ENCODE data around the gene NR2F6. TPM values are rescaled to one million over a fixed set of nuclear protein-coding genes. Genes with fewer than 3 reads are reported as not detected.
A peak's percentile ranks its signal among the peaks of the same experiment; 100 is the strongest.

Gene NR2F6
- total RNA-seq = 38.7 TPM
- long read RNA-seq, transcript NR2F6-201 (4 exons, 2,404 nt) = major isoform, 172 of 196 reads
- long read RNA-seq, partial matches to known transcripts = 24 of 196 reads
- long read RNA-seq, other reads (novel, unspliced or antisense) = 0 of 196 reads

DNA sequence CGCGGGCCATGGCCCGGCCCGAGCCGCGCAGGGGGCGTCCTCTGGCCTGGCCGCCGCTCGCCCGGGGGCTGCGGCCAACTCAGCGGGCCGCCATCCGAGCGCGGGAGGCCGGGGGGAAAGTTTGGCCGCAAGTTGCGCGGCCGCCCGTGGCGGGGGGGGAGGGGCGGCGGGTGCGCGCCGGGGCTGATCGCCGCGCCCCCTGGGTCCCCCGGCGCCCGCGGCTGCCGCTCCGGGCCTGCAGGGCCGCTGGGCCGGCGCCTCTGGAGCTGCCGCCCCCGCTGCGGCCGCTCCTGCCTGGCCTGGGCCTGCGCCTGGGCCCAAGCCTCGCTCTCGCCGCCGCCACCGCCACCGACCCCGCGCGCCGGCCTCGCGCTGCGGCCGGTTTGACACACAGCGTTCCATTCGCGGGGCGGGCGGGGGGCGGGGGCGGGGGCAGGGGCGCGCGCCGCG, at the start of gene NR2F6:
TSS of gene NR2F6 (minus strand) at position 385 of the 450 bp plus-strand sequence. CDS start 699 bp downstream, outside the sequence.
- H3K9me3 ChIP-seq = no peaks in the 10 kb centered on the region

DNA sequence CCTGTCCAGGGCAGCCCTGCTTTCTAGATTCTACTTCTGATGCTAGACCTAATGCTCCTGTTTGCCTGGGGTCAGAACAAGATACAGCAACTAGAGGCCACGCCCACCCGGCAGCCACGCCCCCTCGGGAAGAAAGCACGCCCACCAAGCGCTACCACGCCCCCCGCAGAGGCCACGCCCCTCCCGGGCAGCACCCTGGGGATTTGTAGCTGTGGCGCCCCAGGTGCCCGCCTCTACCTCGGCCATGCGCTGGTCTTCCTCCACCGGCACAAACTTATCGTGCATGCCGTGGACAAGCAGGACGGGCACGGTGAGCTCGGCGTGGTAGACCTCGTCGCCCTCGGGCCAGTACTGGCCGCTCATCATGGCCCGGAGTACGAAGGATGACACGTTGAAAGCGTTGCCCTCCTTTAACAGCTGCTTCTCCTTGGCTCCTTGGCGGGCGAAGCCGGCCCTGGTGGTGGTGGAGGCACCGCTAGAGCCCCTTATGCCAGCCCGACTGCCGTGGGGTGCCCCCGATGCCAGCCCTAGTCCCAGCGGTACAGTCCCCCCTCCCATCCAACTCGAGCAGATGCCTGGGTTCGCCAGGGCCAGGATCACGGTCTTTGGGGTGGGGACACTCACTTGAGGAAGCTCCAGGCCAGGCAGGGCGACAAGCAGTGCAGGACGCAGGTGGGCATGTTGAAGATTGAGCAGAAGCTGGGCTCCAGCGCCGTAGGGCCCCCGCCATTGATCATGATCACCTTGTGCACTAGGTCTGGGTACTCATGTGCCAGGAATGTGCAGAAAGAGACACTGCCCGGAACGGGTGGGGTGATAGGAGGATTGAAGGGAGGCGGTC, 48.6 kb upstream of the NR2F6 start:
- intact Hi-C loops (cut with DNase I) = no loop called here
- DNase-seq = peak; percentile 62

More for the DNA sequence above, at the start of gene NR2F6:
- ATAC-seq (no peak), DNase-seq (no peak)
- peaks cover 45% of the 10 kb centered on the region for H3K4me1 ChIP-seq
- intact Hi-C loops (cut with DNase I) = no loop called here
- H3K27me3 ChIP-seq (ENCODE audit: low read depth) = no peaks in the 10 kb centered on the region
- H3K27ac ChIP-seq = peak within 1 kb of the TSS; percentile 79
- H3K4me3 ChIP-seq = peak within 1 kb of the TSS; percentile 89
- TF ChIP-seq, protein P1, sequence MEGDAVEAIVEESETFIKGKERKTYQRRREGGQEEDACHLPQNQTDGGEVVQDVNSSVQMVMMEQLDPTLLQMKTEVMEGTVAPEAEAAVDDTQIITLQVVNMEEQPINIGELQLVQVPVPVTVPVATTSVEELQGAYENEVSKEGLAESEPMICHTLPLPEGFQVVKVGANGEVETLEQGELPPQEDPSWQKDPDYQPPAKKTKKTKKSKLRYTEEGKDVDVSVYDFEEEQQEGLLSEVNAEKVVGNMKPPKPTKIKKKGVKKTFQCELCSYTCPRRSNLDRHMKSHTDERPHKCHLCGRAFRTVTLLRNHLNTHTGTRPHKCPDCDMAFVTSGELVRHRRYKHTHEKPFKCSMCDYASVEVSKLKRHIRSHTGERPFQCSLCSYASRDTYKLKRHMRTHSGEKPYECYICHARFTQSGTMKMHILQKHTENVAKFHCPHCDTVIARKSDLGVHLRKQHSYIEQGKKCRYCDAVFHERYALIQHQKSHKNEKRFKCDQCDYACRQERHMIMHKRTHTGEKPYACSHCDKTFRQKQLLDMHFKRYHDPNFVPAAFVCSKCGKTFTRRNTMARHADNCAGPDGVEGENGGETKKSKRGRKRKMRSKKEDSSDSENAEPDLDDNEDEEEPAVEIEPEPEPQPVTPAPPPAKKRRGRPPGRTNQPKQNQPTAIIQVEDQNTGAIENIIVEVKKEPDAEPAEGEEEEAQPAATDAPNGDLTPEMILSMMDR (IDR thresholded peaks at IDR 0.05) = no peak
- H3K36me3 ChIP-seq = no peaks in the 10 kb centered on the region

DNA sequence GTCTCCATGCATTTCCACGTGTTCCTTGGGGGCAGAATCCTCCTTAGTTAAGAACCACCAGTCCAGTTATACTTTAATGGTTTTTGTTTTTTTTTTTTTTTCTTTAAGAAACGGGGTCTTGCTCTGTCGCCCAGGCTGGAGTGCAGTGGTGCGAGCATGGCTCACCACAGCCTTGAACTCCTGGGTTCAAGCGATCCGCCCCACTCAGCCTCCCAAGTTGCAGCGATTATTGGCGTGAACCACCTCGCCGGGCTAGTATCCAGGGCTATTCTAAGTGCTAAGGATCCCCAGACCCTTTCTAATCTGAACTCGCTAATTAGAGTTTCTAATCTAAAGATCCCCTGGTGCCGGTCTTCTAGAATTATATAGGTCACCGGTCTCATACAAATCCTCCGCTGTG, 47.9 kb upstream of the NR2F6 start:
- DNase-seq (no peak), ATAC-seq (no peak)
- intact Hi-C loops (cut with DNase I) = no loop called here
- H3K27ac ChIP-seq = no peak overlapping the region
- no peaks in the 10 kb centered on the region for H3K9me3 ChIP-seq
- H3K4me1 ChIP-seq = peaks cover 12% of the 10 kb centered on the region
- TF ChIP-seq, protein P1 (IDR thresholded peaks at IDR 0.05) = no peak
- no peak overlapping the region for H3K4me3 ChIP-seq
- H3K36me3 ChIP-seq = peaks cover 8% of the 10 kb centered on the region
- H3K27me3 ChIP-seq (ENCODE audit: low read depth) = no peaks in the 10 kb centered on the region

More for the DNA sequence above, 48.6 kb upstream of the NR2F6 start:
- no peak overlapping the region for H3K27ac ChIP-seq
- TF ChIP-seq, protein P1 (IDR thresholded peaks at IDR 0.05) = no peak
- H3K36me3 ChIP-seq = peaks cover 8% of the 10 kb centered on the region
- H3K9me3 ChIP-seq = no peaks in the 10 kb centered on the region
- H3K4me1 ChIP-seq = peaks cover 12% of the 10 kb centered on the region
- no peaks in the 10 kb centered on the region for H3K27me3 ChIP-seq (ENCODE audit: low read depth)
- no peak overlapping the region for H3K4me3 ChIP-seq
- peak; percentile 34 to 42 for ATAC-seq

DNA sequence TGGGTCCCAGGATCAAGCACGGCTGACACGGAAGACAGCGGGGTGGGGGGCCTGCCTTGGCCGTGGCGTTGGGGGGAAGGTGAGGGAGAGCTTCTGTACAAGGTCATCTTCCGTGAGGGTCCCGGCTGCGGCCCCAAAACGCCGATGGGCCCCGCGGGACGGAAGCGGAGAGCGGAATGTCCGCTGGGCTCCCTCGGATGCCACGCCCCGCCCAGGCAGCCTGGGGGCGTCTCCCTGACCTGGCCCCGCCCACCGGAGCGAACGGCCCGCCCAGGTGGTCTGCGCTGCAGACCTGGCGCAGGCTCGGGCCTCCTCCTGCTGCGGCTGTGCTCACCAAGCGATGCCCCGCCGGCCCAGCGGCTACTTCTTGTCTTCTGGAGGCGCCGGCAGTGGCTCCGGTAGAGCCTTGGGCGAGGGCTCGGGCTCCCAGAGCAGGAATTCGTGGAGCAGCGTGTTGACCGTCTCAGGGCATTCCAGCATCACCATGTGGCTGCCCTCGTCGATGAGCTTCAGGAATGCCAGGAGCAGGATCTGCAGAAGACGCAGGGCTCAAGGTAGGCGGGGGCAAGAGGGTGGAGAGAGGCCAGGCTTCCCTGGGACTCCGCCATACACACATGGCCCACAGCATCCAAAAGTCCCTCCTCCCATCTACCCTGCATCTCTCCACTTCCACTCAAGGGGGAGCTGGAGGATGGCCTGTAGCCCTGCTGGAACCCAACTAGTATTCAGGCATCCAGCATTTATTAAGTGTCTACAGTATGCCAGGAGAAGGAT, 46.8 kb upstream of the NR2F6 start:
- intact Hi-C loops (cut with DNase I) = no loop called here
- TF ChIP-seq, protein P1 (IDR thresholded peaks at IDR 0.05) = peak; percentile 73
- DNase-seq (peak; percentile 77), ATAC-seq (peak; percentile 94 to 95)
- no peaks in the 10 kb centered on the region for H3K9me3 ChIP-seq
- peak overlapping the region; percentile 61 for H3K27ac ChIP-seq
- H3K4me1 ChIP-seq = peaks cover 12% of the 10 kb centered on the region
- peaks cover 4% of the 10 kb centered on the region for H3K36me3 ChIP-seq
- peak overlapping the region; percentile 67 for H3K4me3 ChIP-seq
- H3K27me3 ChIP-seq (ENCODE audit: low read depth) = no peaks in the 10 kb centered on the region

DNA sequence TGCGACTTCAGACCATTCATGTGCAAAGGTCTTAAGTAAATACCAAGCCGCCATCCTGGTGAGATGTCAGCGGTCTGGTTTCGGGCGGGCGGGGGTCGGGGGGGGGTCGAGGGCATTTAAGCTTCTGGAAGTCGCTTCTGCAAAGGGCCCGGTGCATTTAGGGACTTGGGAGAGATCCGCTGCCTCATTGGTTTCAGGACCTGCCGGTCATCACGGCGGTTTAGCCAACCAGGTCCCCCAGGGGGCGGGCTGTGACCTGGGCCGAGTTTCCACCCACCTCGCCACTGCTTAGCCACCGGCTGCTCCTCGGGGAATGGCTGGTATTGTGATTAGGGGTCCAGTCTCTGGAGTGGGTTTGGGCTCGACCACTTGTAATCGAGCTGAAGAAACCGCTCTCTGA, 43.8 kb upstream of the NR2F6 start:
- Histone ChIP-seq H3K27me3 (ENCODE audit: low read depth) (no peaks in the 10 kb centered on the region), H3K9me3 (no peaks in the 10 kb centered on the region), H3K4me1 (peaks cover 12% of the 10 kb centered on the region), H3K36me3 (no peaks in the 10 kb centered on the region), H3K27ac (no peak overlapping the region), H3K4me3 (no peak overlapping the region)
- DNase-seq (peak; percentile 80), ATAC-seq (no peak)
- intact Hi-C loops (cut with DNase I) = loop anchor here (10.0 kb wide), 1 partner anchor 215 kb away; the partner anchor contains the start of genes HAUS8 and MYO9B
- TF ChIP-seq, protein P1 (IDR thresholded peaks at IDR 0.05) = no peak
